Measurements from ENCODE around the gene HEYL.

HEYL gene

DNA sequence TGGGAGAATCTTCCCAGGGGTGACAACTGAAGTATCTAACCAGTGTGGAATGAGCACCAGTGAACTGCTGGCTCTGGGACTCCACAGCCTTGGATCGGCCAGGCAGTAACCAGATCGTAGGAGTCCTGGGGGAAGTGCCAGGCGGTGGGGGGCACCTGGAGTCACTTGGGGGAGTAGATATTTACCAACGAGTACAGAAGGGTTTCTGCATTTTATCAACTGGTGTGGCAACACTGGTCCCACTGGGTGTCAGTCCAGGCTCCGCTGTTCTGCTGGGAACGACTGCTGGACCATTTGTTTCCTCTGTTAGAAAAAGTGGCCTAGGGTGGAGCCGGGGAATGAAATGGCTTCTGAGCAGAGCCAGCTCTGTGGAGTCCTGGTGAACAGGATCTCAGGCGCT lies 14.4 kb downstream of the HEYL start:
- Histone ChIP-seq H3K27ac (no peak overlapping the region), H3K4me1 (no peaks in the 10 kb centered on the region), H3K27me3 (ENCODE audit: control insufficient read depth, insufficient read depth, low read length) (no peaks in the 10 kb centered on the region), H3K9me3 (ENCODE audit: control insufficient read depth, low read length) (no peaks in the 10 kb centered on the region), H3K4me2 (ENCODE audit: low read length) (no peak overlapping the region), H2AFZ (no peak overlapping the region), H3K9ac (no peak overlapping the region), H3K36me3 (ENCODE audit: control insufficient read depth, insufficient read depth, low read length) (no peaks in the 10 kb centered on the region), H3K4me3 (ENCODE audit: low read depth, low read length) (no peak overlapping the region), H3K79me2 (no peaks in the 10 kb centered on the region)
- TF ChIP-seq, protein P1, sequence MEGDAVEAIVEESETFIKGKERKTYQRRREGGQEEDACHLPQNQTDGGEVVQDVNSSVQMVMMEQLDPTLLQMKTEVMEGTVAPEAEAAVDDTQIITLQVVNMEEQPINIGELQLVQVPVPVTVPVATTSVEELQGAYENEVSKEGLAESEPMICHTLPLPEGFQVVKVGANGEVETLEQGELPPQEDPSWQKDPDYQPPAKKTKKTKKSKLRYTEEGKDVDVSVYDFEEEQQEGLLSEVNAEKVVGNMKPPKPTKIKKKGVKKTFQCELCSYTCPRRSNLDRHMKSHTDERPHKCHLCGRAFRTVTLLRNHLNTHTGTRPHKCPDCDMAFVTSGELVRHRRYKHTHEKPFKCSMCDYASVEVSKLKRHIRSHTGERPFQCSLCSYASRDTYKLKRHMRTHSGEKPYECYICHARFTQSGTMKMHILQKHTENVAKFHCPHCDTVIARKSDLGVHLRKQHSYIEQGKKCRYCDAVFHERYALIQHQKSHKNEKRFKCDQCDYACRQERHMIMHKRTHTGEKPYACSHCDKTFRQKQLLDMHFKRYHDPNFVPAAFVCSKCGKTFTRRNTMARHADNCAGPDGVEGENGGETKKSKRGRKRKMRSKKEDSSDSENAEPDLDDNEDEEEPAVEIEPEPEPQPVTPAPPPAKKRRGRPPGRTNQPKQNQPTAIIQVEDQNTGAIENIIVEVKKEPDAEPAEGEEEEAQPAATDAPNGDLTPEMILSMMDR (IDR thresholded peaks at IDR 0.05) = no peak

DNA sequence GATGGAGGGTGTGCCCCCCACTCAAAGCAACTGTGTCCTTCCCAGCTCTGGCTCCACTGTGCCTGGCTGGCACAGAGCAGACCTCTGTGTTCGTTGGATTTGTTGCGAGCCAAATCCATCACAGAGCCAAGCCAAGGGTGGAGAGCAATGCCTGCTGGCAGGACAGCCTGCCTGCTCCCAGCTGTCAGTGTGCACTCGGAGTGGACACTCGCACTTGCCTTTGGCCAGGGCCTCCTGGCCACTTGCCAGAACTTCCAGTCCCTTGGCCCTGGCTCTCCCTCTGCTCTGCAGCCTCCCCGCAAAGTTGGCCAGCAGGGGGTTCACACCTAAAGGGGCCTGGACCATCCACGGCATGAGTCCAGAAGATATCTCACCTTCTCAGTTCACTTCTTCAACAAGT lies 16.4 kb downstream of the HEYL start:
- no peaks in the 10 kb centered on the region for H3K4me1 ChIP-seq
- no peak overlapping the region for H3K27ac ChIP-seq
- no peak overlapping the region for H2AFZ ChIP-seq
- H3K9ac ChIP-seq = no peak overlapping the region
- TF ChIP-seq, protein P1 (IDR thresholded peaks at IDR 0.05) = no peak
- no peak overlapping the region for H3K4me2 ChIP-seq (ENCODE audit: low read length)
- no peaks in the 10 kb centered on the region for H3K36me3 ChIP-seq (ENCODE audit: control insufficient read depth, insufficient read depth, low read length)
- no peaks in the 10 kb centered on the region for H3K9me3 ChIP-seq (ENCODE audit: control insufficient read depth, low read length)
- no peak overlapping the region for H3K4me3 ChIP-seq (ENCODE audit: low read depth, low read length)
- H3K79me2 ChIP-seq = no peaks in the 10 kb centered on the region
- no peaks in the 10 kb centered on the region for H3K27me3 ChIP-seq (ENCODE audit: control insufficient read depth, insufficient read depth, low read length)

GRCh38 chr1:39622427-39622826 lies 17.0 kb downstream of the HEYL start:
- no peaks in the 10 kb centered on the region for H3K36me3 ChIP-seq (ENCODE audit: control insufficient read depth, insufficient read depth, low read length)
- H3K27me3 ChIP-seq (ENCODE audit: control insufficient read depth, insufficient read depth, low read length) = no peaks in the 10 kb centered on the region
- H3K79me2 ChIP-seq = no peaks in the 10 kb centered on the region
- no peak overlapping the region for H3K27ac ChIP-seq
- H3K4me3 ChIP-seq (ENCODE audit: low read depth, low read length) = no peak overlapping the region
- H2AFZ ChIP-seq = no peak overlapping the region
- no peaks in the 10 kb centered on the region for H3K9me3 ChIP-seq (ENCODE audit: control insufficient read depth, low read length)
- no peak overlapping the region for H3K4me2 ChIP-seq (ENCODE audit: low read length)
- H3K4me1 ChIP-seq = no peaks in the 10 kb centered on the region
- H3K9ac ChIP-seq = no peak overlapping the region
- TF ChIP-seq, protein P1 (IDR thresholded peaks at IDR 0.05) = no peak

- H3K4me1 ChIP-seq = no peaks in the 10 kb centered on the region
- TF ChIP-seq, protein P1 (IDR thresholded peaks at IDR 0.05) = no peak
- H3K9me3 ChIP-seq (ENCODE audit: control insufficient read depth, low read length) = no peaks in the 10 kb centered on the region
- H3K4me2 ChIP-seq (ENCODE audit: low read length) = no peak overlapping the region
- H3K36me3 ChIP-seq (ENCODE audit: control insufficient read depth, insufficient read depth, low read length) = no peaks in the 10 kb centered on the region
- no peak overlapping the region for H3K4me3 ChIP-seq (ENCODE audit: low read depth, low read length)
- no peaks in the 10 kb centered on the region for H3K79me2 ChIP-seq
- H3K27ac ChIP-seq = no peak overlapping the region
- H3K27me3 ChIP-seq (ENCODE audit: control insufficient read depth, insufficient read depth, low read length) = no peaks in the 10 kb centered on the region
- H3K9ac ChIP-seq = no peak overlapping the region
- H2AFZ ChIP-seq = no peak overlapping the region
These were observed 18.7 kb downstream of the HEYL start for GRCh38 chr1:39620659-39621165.

DNA sequence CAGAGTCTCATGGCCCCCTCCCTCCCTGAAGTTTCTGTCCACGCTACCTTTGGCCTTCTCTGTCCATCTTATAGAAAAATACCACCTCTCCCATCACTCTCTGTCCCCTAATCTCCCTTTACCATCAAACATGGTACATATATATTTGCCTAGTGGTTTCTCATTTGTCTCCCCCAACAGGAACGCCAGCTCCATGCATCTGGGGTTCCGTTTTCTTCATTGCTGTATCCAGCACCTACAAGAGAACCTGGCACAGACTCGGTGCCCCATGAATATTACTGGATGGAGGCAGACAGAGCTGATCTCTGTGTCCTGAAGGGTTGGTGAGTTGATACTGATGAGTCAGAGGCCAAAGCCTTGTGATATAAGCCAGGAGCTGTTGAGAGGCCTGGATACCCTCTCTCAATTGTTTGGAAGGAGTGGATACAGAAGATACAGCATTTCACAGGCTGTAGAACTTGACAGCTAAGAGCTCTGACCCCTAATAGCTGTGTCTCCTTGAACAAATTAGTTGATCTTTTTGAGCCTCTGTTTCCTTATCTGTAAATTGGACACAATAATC lies 21.9 kb downstream of the HEYL start:
- Histone ChIP-seq H2AFZ (no peak overlapping the region), H3K9me3 (ENCODE audit: control insufficient read depth, low read length) (no peaks in the 10 kb centered on the region), H3K27ac (no peak overlapping the region), H3K36me3 (ENCODE audit: control insufficient read depth, insufficient read depth, low read length) (no peaks in the 10 kb centered on the region), H3K27me3 (ENCODE audit: control insufficient read depth, insufficient read depth, low read length) (no peaks in the 10 kb centered on the region), H3K79me2 (no peaks in the 10 kb centered on the region), H3K4me3 (ENCODE audit: low read depth, low read length) (no peak overlapping the region), H3K9ac (no peak overlapping the region), H3K4me1 (no peaks in the 10 kb centered on the region), H3K4me2 (ENCODE audit: low read length) (no peak overlapping the region)
- TF ChIP-seq, protein P1 (IDR thresholded peaks at IDR 0.05) = no peak
